HG02763 (cell line): ENCODE measurements around the gene UNC5CL.

Source experiments
- ATAC-seq: cut with Tn5 transposase; IDR thresholded peaks from one replicate; pipeline ENCODE4 v1.9.1; 2021; ENCODE audit warnings: mild to moderate bottlenecking, moderate library complexity; ENCODE audit not compliant: unreplicated experiment

UNC5CL gene

DNA sequence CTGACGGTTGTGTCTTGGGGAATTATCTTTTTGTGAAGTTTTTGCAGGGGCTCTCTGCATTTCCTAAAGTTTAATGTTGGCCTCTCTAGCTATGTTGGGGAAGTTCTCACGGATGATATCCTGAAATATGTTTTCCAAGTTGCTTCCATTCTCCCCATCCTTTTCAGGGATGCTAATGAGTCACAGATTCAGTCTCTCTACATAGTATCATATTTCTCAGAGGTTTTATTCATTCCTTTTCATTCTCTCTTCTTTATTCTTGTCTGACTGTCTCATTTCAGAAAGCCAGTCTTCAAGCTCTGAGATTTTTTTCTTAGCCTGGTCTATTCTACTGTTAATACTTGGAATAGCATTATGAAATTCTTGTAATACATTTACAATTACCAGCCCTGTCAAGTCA, 61.3 kb downstream of the UNC5CL start:
- no peak for ATAC-seq

DNA sequence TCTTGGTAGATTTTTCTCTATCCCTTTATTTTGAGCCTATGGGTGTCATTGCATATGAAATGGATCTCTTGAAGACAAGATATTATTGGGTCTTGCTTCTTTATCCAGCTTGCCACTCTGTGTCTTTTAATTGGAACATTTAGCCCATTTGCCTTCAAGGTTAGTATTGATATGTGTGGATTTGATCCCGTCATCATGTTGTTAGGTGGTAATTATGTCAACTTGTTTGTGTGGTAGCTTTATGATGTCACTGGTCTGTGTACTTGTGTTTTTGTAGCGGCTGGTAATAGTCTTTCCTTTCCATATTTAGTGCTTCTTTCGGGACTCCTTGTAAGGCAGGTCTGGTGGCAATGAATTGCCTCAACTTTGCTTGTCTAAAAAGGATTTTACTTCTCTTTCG, 61.9 kb downstream of the UNC5CL start:
- ATAC-seq: no peak
